Measurements from ENCODE around the gene NRTN.

The NRTN gene

DNA sequence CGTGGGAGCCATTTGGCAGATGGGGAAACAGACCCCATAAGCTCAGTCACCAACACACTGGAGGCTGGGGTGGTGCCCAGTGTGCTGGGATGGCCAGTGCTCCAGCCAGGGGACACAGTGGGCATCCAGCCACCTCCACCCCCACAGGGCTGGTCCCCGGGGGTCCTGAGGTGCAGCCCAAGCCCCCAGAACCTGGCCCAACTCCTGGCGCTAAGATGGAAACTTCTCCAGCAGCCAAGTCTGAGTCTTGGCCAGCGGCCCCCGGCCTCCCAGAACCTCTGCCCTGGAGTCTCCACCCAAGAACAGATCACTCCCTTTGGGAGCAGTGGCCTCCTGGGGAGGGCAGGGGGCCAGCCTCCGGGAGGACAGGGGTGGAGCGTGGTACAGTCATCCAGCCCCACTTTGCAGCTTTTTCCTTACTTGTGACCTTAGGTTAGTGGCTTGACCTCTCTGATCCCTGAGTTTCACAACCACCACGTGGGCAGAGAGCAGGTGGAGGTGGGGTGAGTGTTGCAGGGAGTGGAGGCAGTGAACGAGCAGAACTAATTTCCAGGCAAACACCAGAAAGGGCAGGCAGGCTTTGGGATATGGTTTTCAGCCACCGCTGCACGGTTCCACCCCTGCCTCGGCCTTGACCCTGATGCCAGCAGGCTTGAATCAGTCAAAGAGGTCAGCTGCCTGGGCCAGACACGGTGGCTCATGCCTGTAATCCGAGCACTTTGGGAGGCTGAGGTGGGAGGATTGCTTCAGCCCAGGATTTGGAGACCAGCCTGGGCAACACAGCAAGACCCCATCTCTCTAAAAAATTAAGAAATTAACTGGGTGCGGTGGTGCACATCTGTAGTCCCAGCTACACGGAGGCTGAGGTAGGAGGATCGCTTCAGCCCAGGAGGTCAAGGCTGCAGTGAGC lies 4.3 kb upstream of the NRTN start:
- no peak for DNase-seq (ENCODE audit: low read depth)
- H3K4me3 ChIP-seq (ENCODE audit: low read depth, low read length): no peak overlapping the region
- no peak for TF ChIP-seq CTCF (conservative IDR thresholded peaks at IDR 0.05; ENCODE audit: low read depth, low read length)

GRCh38 chr19:5801796-5802619 lies 2.9 kb upstream of the NRTN start:
- DNase-seq (ENCODE audit: low read depth): peak; percentile 44
- no peak for TF ChIP-seq CTCF (conservative IDR thresholded peaks at IDR 0.05; ENCODE audit: low read depth, low read length)
- no peak overlapping the region for H3K4me3 ChIP-seq (ENCODE audit: low read depth, low read length)

- DNase-seq (ENCODE audit: low read depth): no peak
- no peak for TF ChIP-seq CTCF (conservative IDR thresholded peaks at IDR 0.05; ENCODE audit: low read depth, low read length)
- peak overlapping the region; percentile 44 for H3K4me3 ChIP-seq (ENCODE audit: low read depth, low read length)
Observed at GRCh38 chr19:5803441-5803751, 1.5 kb upstream of the NRTN start.

DNA sequence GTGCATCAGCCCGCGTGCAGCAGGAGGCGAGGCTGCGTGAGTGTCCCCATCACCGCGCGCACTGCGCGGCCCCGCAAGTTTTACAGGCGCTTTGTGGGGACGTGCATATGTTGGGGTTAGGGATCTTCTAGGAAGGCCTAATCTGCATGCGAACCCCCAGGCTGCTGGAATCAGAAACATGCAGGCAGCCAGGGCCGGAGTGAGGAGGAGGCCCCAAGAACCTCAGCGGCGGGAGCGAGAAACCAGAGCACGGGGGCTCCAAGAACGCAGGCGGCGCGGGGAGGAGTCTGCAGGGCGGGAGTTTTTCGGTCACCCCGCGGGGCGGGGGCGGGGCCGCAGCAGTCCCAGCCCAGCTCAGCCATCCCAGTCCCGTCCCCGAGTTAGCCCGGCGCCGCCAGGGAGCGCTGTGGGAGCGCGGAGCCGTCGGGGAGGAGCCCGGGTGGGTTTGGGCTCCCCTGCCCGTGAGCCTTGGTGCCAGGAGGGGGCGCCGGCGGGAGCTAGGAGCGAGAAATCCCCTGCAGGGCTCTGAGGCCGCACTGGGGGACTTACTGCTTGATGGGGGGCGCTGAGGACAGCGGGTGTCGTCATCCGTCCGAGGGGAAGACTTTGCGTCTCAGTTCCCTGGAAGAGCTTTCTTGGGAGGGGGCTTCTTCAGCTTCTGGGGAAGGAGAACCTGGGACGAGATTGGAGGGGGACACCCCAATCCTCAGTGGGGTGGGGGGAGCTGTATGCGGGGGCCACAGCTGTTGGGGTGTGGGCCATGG lies 933 bp upstream of the NRTN start:
- peak; percentile 91 for DNase-seq (ENCODE audit: low read depth)
- peak overlapping the region; percentile 44 for H3K4me3 ChIP-seq (ENCODE audit: low read depth, low read length)
- peak; percentile 86 for TF ChIP-seq CTCF (conservative IDR thresholded peaks at IDR 0.05; ENCODE audit: low read depth, low read length)

GRCh38 chr19:5805462-5806132 lies 730 bp downstream of the NRTN start:
- peak overlapping the region; percentile 28 for H3K4me3 ChIP-seq (ENCODE audit: low read depth, low read length)
- peak; percentile 79 for TF ChIP-seq CTCF (conservative IDR thresholded peaks at IDR 0.05; ENCODE audit: low read depth, low read length)
- DNase-seq (ENCODE audit: low read depth): peak; percentile 55

DNA sequence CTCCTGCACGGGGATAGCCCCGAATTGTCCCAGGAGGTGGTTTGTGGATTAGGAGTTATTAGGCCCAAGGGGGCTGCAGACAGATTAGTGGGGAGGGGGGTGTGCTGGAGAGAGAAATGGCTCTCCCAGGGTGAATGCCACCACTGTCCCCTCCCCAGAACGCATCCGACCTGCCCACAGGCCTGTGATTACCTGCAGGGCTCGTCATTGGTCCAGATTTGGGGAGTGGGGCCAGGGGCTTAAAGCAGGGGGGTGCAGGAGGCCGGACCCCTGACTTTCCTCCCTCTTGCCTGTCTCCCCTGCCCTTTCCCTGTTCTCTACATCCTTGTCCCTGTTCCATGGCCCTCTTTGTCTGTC lies 1.2 kb downstream of the NRTN start:
- no peak for TF ChIP-seq CTCF (conservative IDR thresholded peaks at IDR 0.05; ENCODE audit: low read depth, low read length)
- no peak overlapping the region for H3K4me3 ChIP-seq (ENCODE audit: low read depth, low read length)
- DNase-seq (ENCODE audit: low read depth): no peak
